Osteoblast (primary cell): ENCODE data around the gene SKP2. TPM values are rescaled to one million over a fixed set of nuclear protein-coding genes. Genes with fewer than 3 reads are reported as not detected.

Source experiments
- DNase-seq: peaks from one replicate; pipeline ENCODE4 v3.0.0; 2011; ENCODE audit warnings: low spot score, mixed read lengths; ENCODE audit not compliant: insufficient read length; ENCODE audit errors: missing footprints
- H2AFZ ChIP-seq: 2 replicates; pipeline ENCODE4 v1.6.0; 2011; ENCODE audit warnings: mild to moderate bottlenecking, low read length
- H3K27ac ChIP-seq: 2 replicates; pipeline ENCODE4 v1.5.1; 2011; ENCODE audit warnings: mild to moderate bottlenecking, low read depth, low read length, moderate library complexity
- H3K27me3 ChIP-seq: 2 replicates; pipeline ENCODE4 v1.6.0; 2012; ENCODE audit warnings: mild to moderate bottlenecking, control low read depth, inconsistent platforms, low read length, moderate library complexity; ENCODE audit not compliant: insufficient read depth
- H3K36me3 ChIP-seq: 2 replicates; pipeline ENCODE4 v1.5.1; 2011; ENCODE audit warnings: mild to moderate bottlenecking, low read length, control low read depth, moderate library complexity; ENCODE audit not compliant: insufficient read depth
- H3K4me1 ChIP-seq: 2 replicates; pipeline ENCODE4 v1.5.1; 2011; ENCODE audit warnings: mild to moderate bottlenecking, low read length, control low read depth, moderate library complexity; ENCODE audit not compliant: insufficient read depth
- H3K4me2 ChIP-seq: 2 replicates; pipeline ENCODE4 v1.6.0; 2011; ENCODE audit warnings: mild to moderate bottlenecking, low read length; ENCODE audit not compliant: insufficient read depth
- H3K4me3 ChIP-seq: fragments of 200-600 bp; sonication (generic); 3 replicates; pipeline ENCODE4 v1.5.1; 2012; ENCODE audit warnings: mild to moderate bottlenecking, low read length, inconsistent platforms; ENCODE audit not compliant: insufficient read depth
- H3K79me2 ChIP-seq: 2 replicates; pipeline ENCODE4 v1.6.0; 2012; ENCODE audit warnings: mild to moderate bottlenecking, low read length, control low read depth, inconsistent platforms; ENCODE audit not compliant: insufficient read depth
- H3K9me3 ChIP-seq: 2 replicates; pipeline ENCODE4 v1.5.1; 2011; ENCODE audit warnings: low read depth, low read length, control low read depth
- H4K20me1 ChIP-seq: 2 replicates; pipeline ENCODE4 v1.6.0; 2012; ENCODE audit warnings: mild to moderate bottlenecking, low read length, control low read depth; ENCODE audit not compliant: insufficient read depth
- CTCF ChIP-seq: IDR thresholded peaks from 2 replicates; pipeline ENCODE4 v1.5.1; 2011; ENCODE audit warnings: mild to moderate bottlenecking, low read depth, low read length, moderate library complexity; ENCODE audit errors: extremely low read depth
- total RNA-seq: library from RNA; depleted of rRNA; stranded (reverse); fragments of >200 nt; gene quantifications from 2 replicates; pipeline ENCODE4 v1.2.3, GENCODE V29; 2012

Gene SKP2
- total RNA-seq, 1 donor = 20.6 TPM

- no peak overlapping the region for H2AFZ ChIP-seq
Observed at GRCh38 chr5:36215910-36216309, 64.0 kb downstream of the SKP2 start.

GRCh38 chr5:36217567-36217966 is 65.7 kb downstream of the SKP2 start:
- H2AFZ ChIP-seq = no peak overlapping the region
- no peaks in the 10 kb centered on the region for H4K20me1 ChIP-seq
- no peaks in the 10 kb centered on the region for H3K27me3 ChIP-seq
- no peak overlapping the region for H3K27ac ChIP-seq
- no peak overlapping the region for H3K4me2 ChIP-seq
- H3K36me3 ChIP-seq = peaks cover 48% of the 10 kb centered on the region
- DNase-seq = no peak
- peaks cover under 1% of the 10 kb centered on the region for H3K4me1 ChIP-seq
- H3K9me3 ChIP-seq = no peaks in the 10 kb centered on the region
- no peak for TF ChIP-seq CTCF
- H3K4me3 ChIP-seq = no peak overlapping the region
- no peaks in the 10 kb centered on the region for H3K79me2 ChIP-seq

More at GRCh38 chr5:36215910-36216309, 64.0 kb downstream of the SKP2 start:
- Histone ChIP-seq H3K9me3 (no peaks in the 10 kb centered on the region), H3K36me3 (peaks cover 43% of the 10 kb centered on the region), H3K79me2 (no peaks in the 10 kb centered on the region), H4K20me1 (no peaks in the 10 kb centered on the region), H3K4me2 (no peak overlapping the region), H3K4me1 (no peaks in the 10 kb centered on the region), H3K27me3 (no peaks in the 10 kb centered on the region), H3K27ac (no peak overlapping the region), H3K4me3 (no peak overlapping the region)
- no peak for TF ChIP-seq CTCF
- DNase-seq = no peak

GRCh38 chr5:36217988-36218387 is 66.1 kb downstream of the SKP2 start:
- Histone ChIP-seq H3K27me3 (no peaks in the 10 kb centered on the region), H4K20me1 (no peaks in the 10 kb centered on the region), H3K36me3 (peaks cover 45% of the 10 kb centered on the region), H3K9me3 (no peaks in the 10 kb centered on the region), H2AFZ (no peak overlapping the region), H3K4me3 (no peak overlapping the region), H3K4me1 (peaks cover 4% of the 10 kb centered on the region), H3K79me2 (no peaks in the 10 kb centered on the region), H3K27ac (no peak overlapping the region), H3K4me2 (no peak overlapping the region)
- no peak for TF ChIP-seq CTCF
- DNase-seq = no peak

- no peaks in the 10 kb centered on the region for H4K20me1 ChIP-seq
- H3K4me3 ChIP-seq = no peak overlapping the region
- peaks cover 39% of the 10 kb centered on the region for H3K36me3 ChIP-seq
- DNase-seq = no peak
- no peak for TF ChIP-seq CTCF
- H3K4me2 ChIP-seq = no peak overlapping the region
- H3K79me2 ChIP-seq = no peaks in the 10 kb centered on the region
- H2AFZ ChIP-seq = no peak overlapping the region
- H3K27me3 ChIP-seq = no peaks in the 10 kb centered on the region
- H3K4me1 ChIP-seq = peaks cover 6% of the 10 kb centered on the region
- H3K27ac ChIP-seq = no peak overlapping the region
- no peaks in the 10 kb centered on the region for H3K9me3 ChIP-seq
Observed at GRCh38 chr5:36222620-36223019, 70.7 kb downstream of the SKP2 start.
